ENCODE data around the gene ZNF670. TPM values are rescaled to one million over a fixed set of nuclear protein-coding genes. Genes with fewer than 3 reads are reported as not detected.

ZNF670 gene
- total RNA-seq, 6 donors from 2014 or later, result 0.67 to 4.7 (median 2.3) TPM

DNA sequence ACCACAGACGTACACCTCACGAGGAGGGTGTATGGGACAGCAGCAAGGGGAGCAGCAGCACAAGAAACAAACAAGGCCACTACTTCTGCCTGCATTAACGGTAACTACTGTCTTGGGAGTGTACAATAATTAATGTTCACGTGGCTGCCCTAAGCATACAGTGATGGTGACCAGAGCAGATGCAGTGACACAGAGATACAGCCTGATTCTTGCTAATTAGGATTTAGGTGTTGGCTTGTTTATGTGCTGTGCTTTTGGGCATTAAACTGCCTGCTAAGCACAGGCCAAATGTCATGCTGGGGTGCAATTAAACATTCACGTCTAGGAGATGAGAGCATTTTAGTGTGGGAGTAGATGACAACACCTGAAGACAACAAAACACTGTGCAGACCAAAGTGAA lies 18.3 kb upstream of the ZNF670 start:
- ATAC-seq (ENCODE audit: low FRiP score in 2 of 2) (no peak), DNase-seq (no peak)
- Histone ChIP-seq H3K27me3 (no peaks in the 10 kb centered on the region), H3K36me3 (peaks cover 14 to 46% (median 31%) of the 10 kb centered on the region in 4 donors), H3K27ac (no peak overlapping the region), H3K9me3 (peaks cover 7 to 68% (median 55%) of the 10 kb centered on the region in 4 donors), H3K4me1 (no peaks in the 10 kb centered on the region), H3K4me3 (no peak overlapping the region)
- 92 to 98% methylated on average over 5 of the region's 5 CpGs for WGBS, 2 donors
- TF ChIP-seq POLR2A (IDR thresholded peaks at IDR 0.05) (no peak), EP300 (IDR thresholded peaks at IDR 0.05) (no peak), POLR2AphosphoS5 (IDR thresholded peaks at IDR 0.05) (no peak)
- TF ChIP-seq, protein P1, sequence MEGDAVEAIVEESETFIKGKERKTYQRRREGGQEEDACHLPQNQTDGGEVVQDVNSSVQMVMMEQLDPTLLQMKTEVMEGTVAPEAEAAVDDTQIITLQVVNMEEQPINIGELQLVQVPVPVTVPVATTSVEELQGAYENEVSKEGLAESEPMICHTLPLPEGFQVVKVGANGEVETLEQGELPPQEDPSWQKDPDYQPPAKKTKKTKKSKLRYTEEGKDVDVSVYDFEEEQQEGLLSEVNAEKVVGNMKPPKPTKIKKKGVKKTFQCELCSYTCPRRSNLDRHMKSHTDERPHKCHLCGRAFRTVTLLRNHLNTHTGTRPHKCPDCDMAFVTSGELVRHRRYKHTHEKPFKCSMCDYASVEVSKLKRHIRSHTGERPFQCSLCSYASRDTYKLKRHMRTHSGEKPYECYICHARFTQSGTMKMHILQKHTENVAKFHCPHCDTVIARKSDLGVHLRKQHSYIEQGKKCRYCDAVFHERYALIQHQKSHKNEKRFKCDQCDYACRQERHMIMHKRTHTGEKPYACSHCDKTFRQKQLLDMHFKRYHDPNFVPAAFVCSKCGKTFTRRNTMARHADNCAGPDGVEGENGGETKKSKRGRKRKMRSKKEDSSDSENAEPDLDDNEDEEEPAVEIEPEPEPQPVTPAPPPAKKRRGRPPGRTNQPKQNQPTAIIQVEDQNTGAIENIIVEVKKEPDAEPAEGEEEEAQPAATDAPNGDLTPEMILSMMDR (IDR thresholded peaks at IDR 0.05), result no peak

DNA sequence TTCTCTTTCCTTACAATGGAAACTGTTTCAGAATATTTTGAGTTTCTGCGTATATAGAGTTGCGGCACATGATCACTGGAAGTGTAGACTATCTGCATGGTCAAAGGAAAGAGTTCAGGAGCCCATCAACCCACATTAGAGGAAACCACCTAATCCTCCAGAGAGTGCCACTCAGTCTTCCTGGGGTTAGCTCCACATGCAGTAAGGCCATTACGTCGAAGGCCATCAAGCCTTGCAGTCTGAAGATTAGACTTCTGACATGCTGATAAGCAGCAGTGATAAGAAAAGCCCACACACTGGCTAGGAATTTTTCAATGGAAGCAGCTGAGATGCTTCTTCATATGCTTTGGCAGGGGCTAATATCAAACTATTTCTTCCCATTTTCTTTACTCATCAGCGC lies 17.9 kb upstream of the ZNF670 start:
- Histone ChIP-seq H3K9me3 (peaks cover 3 to 64% (median 51%) of the 10 kb centered on the region in 4 donors), H3K4me3 (no peak overlapping the region), H3K36me3 (peaks cover 14 to 42% (median 29%) of the 10 kb centered on the region in 4 donors), H3K4me1 (no peaks in the 10 kb centered on the region), H3K27ac (no peak overlapping the region), H3K27me3 (no peaks in the 10 kb centered on the region)
- 89 to 95% methylated on average over 5 of the region's 5 CpGs for WGBS, 2 donors
- no peak for TF ChIP-seq POLR2A (IDR thresholded peaks at IDR 0.05)
- no peak for TF ChIP-seq EP300 (IDR thresholded peaks at IDR 0.05)
- TF ChIP-seq POLR2AphosphoS5 (IDR thresholded peaks at IDR 0.05), result no peak
- TF ChIP-seq, protein P1 (IDR thresholded peaks at IDR 0.05), result no peak
- DNase-seq (no peak), ATAC-seq (ENCODE audit: low FRiP score in 2 of 2) (no peak)

DNA sequence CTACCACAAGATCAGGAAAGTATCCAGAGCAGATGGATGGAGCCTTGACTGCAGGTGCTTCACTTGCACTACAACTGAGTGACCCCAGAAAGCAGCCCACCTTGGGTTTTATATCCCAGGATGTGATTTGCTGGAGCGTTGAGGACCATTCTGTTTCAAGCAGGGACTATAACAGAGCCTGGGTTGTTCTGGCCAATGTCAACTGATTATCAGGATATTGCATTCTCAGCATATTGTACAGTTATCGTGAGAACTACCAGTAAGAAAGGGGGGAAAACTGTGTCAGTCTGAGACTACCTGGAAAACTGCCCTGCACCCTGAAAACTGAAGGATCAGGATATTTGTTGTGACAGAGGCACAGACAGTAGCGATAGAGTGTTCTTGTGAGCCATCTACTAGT lies 17.5 kb upstream of the ZNF670 start:
- 92 to 96% methylated on average over 3 of the region's 3 CpGs for WGBS, 2 donors
- Histone ChIP-seq H3K4me3 (no peak overlapping the region), H3K27me3 (no peaks in the 10 kb centered on the region), H3K36me3 (peaks cover 10 to 38% (median 25%) of the 10 kb centered on the region in 4 donors), H3K4me1 (no peaks in the 10 kb centered on the region), H3K27ac (no peak overlapping the region), H3K9me3 (peaks cover 3 to 60% (median 47%) of the 10 kb centered on the region in 4 donors)
- TF ChIP-seq EP300 (IDR thresholded peaks at IDR 0.05) (no peak), POLR2AphosphoS5 (IDR thresholded peaks at IDR 0.05) (no peak), POLR2A (IDR thresholded peaks at IDR 0.05) (no peak)
- TF ChIP-seq, protein P1 (IDR thresholded peaks at IDR 0.05), result no peak
- no peak for DNase-seq
- ATAC-seq (ENCODE audit: low FRiP score in 2 of 2), result no peak

DNA sequence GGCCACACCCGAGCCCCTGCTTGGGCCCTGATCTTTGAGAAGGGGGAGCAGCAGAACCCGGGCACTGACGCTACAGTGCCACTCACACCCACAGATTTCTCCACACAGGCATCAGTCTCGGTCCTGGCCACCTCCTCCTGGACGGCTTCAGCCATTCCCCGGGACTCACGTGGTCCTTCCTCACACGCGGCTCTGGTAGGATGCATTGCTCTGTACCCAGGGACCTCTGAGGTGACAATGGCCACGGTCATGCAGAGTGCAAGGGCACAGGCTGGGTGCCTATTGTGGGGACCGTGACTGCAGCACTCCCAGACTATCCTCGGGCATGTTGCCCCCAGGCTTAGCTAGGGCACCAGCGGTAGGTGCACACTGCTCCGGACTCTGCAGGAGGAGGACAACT lies 11.8 kb upstream of the ZNF670 start:
- TF ChIP-seq POLR2AphosphoS5 (IDR thresholded peaks at IDR 0.05), result no peak
- TF ChIP-seq POLR2A (IDR thresholded peaks at IDR 0.05), result no peak
- TF ChIP-seq EP300 (IDR thresholded peaks at IDR 0.05), result no peak
- TF ChIP-seq, protein P1 (IDR thresholded peaks at IDR 0.05), result no peak
- DNase-seq (peak in 1 of 2 donors; percentile 15), ATAC-seq (ENCODE audit: low FRiP score in 2 of 2) (no peak)
- Histone ChIP-seq H3K27ac (no peak overlapping the region), H3K4me1 (no peaks in the 10 kb centered on the region), H3K9me3 (peaks cover 0 to 3% (median 0%) of the 10 kb centered on the region in 4 donors), H3K4me3 (no peak overlapping the region), H3K36me3 (no peaks in the 10 kb centered on the region), H3K27me3 (no peaks in the 10 kb centered on the region)
- WGBS, 2 donors, result 83 to 86% methylated on average over 4 to 14 of the region's 14 CpGs

Measured in upper lobe of left lung (tissue), 6 donors.